ENCODE results near the gene TRMT61A.

Gene TRMT61A

DNA sequence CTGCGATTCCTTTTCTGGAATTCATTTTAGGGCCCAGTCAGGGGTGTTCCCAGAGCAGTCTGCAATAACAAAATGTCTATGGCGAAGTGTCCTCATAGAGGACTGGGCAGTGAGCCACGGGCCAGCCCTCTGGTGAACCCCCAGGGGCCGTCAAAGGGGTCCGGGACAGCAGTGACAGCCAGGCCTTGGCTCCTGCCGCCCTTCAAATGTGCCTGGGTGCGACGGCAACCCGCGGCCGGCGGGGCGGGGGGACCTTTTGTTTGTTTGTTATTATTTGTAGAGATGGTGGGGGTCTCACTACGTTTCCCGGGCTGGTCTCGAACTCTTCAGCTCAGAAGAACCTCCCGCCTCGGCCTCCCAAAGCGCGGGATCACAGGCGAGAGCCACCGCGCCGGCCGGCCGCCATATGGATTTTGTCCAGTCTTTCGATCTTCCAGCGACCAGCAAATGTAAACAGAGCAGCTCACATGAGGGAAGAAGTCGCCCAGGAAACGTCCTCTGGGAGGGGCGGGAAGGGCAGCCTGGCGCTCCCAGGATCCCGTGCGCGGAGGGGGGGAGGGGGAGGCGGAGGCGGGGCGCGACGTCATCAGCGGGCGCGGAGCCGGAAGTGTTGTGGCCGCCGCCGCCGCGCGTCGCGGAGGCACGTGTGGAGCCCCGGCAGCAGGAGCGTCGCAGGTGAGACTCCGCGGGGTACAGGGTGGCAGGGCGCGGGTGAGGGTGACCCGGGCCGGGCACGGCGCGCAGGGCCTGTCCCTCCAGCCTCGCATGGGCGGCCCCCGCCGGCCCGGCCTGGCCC lies at the start of gene TRMT61A:
Gene TRMT61A (plus strand): TSS at position 610 of the 796 bp plus-strand sequence. CDS start 783 bp downstream, outside the sequence.
- peak; percentile 91 to 96 (median 93) for DNase-seq

DNA sequence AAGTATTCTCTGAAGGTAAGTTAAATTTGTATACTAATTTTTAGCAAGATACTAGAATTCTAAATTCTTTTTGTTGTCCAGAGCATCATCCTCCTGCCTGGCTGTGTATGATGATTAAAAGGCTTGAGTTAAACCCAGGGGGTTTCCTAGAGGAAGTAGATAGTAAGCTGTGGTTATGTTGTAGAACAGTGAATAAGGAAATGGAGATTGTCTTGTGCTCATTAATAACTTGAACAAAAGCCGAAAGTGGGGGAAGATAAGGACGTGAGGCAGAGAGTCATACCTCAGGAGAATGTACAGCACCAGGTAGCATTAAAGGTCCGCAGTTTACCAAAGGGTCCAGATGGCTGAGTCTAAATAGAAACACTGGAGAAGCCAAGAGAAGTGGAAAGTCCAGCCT lies 48.4 kb upstream of the TRMT61A start:
- DNase-seq: peak; percentile 74 to 90 (median 89)

DNA sequence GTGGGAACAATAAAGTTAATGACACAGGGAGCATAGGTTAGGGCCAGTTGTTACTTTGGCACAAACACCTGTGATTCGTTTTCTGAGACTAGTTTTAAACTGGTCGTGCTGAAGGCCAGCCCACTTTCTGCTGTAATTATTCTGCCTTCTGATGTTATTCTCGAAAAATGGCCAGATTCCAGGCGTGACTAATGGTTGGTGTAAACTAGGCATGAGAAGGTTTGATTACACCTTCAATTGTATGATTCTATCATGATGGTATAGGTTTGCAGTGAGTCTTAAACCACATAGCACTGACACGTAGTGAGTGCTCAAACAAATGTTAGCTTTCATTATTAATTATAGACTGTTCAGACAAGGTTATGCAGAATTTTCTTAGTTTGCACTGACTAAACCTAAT lies 45.4 kb upstream of the TRMT61A start:
- no peak for DNase-seq

- no peak for DNase-seq
Measured at GRCh38 chr14:103485504-103485903, 43.5 kb upstream of the TRMT61A start.

- DNase-seq: no peak
Measured at GRCh38 chr14:103488071-103488470, 40.9 kb upstream of the TRMT61A start.

GRCh38 chr14:103488960-103489359 lies 40.0 kb upstream of the TRMT61A start:
- no peak for DNase-seq

- DNase-seq: no peak
Measured at GRCh38 chr14:103489621-103490020, 39.4 kb upstream of the TRMT61A start.

DNA sequence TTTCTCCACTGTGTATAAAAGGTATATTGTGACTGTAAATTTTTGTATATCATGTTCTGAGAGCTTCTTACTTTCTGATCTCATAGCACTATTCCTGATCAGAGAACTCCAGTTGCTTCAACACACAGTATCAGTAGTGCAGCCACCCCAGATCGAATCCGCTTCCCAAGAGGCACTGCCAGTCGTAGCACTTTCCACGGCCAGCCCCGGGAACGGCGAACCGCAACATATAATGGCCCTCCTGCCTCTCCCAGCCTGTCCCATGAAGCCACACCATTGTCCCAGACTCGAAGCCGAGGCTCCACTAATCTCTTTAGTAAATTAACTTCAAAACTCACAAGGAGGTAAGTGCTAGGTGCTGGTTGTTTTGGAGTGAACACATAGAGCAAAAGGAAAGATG lies 37.3 kb upstream of the TRMT61A start:
- no peak for DNase-seq

GRCh38 chr14:103492156-103492925 lies 36.7 kb upstream of the TRMT61A start:
- no peak for DNase-seq

GRCh38 chr14:103495854-103496253 lies 33.1 kb upstream of the TRMT61A start:
- no peak for DNase-seq

- no peak for DNase-seq
Measured at GRCh38 chr14:103496776-103497175, 32.2 kb upstream of the TRMT61A start.

GRCh38 chr14:103499709-103500108 lies 29.3 kb upstream of the TRMT61A start:
- DNase-seq: no peak

- DNase-seq: peak; percentile 87 to 95 (median 90)
Measured at GRCh38 chr14:103500148-103500990, 28.6 kb upstream of the TRMT61A start.

- no peak for DNase-seq
Measured at GRCh38 chr14:103501041-103501870, 27.7 kb upstream of the TRMT61A start.

DNA sequence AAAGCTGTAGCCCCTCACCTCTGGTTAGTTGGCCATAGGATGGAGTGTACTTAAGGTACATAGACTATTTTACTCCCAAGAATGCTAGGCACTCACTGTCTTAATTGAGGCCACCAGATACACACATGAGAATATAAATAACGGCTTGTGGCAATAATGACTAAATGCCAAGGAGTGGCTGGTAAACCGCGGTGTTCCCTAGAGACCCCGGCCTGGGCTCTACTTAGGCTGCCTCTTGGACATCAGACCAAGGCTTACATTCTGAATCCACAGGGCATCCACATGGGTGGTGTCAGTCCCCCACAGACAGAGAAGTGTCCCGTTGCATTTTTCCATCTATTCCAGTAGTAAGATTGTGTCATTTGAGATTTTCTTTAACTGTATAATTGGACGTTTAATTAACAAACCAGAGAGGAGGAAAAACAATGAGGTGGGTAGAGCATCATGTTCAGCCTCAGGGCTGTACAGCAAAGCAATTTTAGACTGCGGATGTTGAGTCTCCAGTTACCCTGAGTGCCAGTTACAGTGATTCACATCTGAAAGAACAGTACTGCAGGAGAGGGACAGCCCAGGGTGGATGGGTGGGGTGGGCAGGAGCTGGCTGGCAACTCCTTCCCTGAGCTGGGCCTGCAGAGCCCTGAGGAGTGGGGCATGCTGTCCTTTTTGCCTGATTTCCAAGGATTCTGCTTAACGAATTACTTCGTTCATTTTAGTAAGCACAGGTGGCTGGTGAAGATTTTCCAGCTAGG lies 26.9 kb upstream of the TRMT61A start:
- DNase-seq: no peak

- DNase-seq: no peak
Measured at GRCh38 chr14:103502877-103503276, 26.1 kb upstream of the TRMT61A start.

- no peak for DNase-seq
Measured at GRCh38 chr14:103503296-103503695, 25.7 kb upstream of the TRMT61A start.

GRCh38 chr14:103504991-103505565 lies 23.9 kb upstream of the TRMT61A start:
- DNase-seq: no peak

GRCh38 chr14:103507751-103508150 lies 21.2 kb upstream of the TRMT61A start:
- no peak for DNase-seq

- DNase-seq: peak in 1 of 3 donors; percentile 57
Measured at GRCh38 chr14:103508521-103509329, 20.3 kb upstream of the TRMT61A start.
